Heart left ventricle (tissue), 13 donors: ENCODE data around the gene CD164L2.

ENCODE experiments used
- CTCF ChIP-seq, 12 donors: fragments of 200-600 bp; sonication (generic) in 4 of 12; IDR thresholded peaks; one replicate each; pipeline versions ENCODE4 v1.5.0 to v1.8.0; 2018 to 2022; ENCODE audit warnings: antibody characterized with exemption in 12 of 12, mild to moderate bottlenecking in 5 of 12
- POLR2A ChIP-seq, 2 donors: fragments of 450-650 bp; IDR thresholded peaks; one replicate each; pipeline ENCODE4 v1.6.1; 2017; ENCODE audit warnings: antibody characterized with exemption in 2 of 2, mild to moderate bottlenecking in 2 of 2, moderate library complexity in 2 of 2
- donor health status: ischemic (EF 13 %, LVEDD 7.1; RV severe dilation, severe dysfunction).
- donor health status: DM: no; HTN: yes; CAD: no.
- donor health status: DM: no; HTN: no; CAD: no.
- donor health status: ischemic (EF 25% LVEDD 6.9; RV normal size, moderate dysfunction).
- donor health status: ischemic (EF 25% LVEDD 5.7; RV mildly dilated, moderate dysfunction).
- donor health status: ischemic (EF 35%, LVEDD 5.7; RV mildly dilated, moderate dysfunction).
- donor health status: nonischemic (EF 11% LVEDD 7.7; RV severe dilation, severe dysfunction).
- donor health status: DM: yes; HTN: yes; CAD: no.
- donor health status: PGD.
- donor health status: ischemic (EF 29% LVEDD 5.4; RV normal size, mild dysfunction).
- donor health status: nonischemic (EF 23%, LVEDD 6.1; RV moderate dilation, normal function).

GRCh38 chr1:27431601-27431940, 48.4 kb upstream of the CD164L2 start:
- TF ChIP-seq CTCF (IDR thresholded peaks at IDR 0.05) (no peak), POLR2A (IDR thresholded peaks at IDR 0.05) (no peak)
